ENCODE data around the gene EDC4. TPM values are rescaled to one million over a fixed set of nuclear protein-coding genes. Genes with fewer than 3 reads are reported as not detected.
A peak's percentile ranks its signal among the peaks of the same experiment; 100 is the strongest.

Gene EDC4
- total and polyA plus RNA-seq, 2 of the 13 experiments (the other 11 are each of a cell fraction or from before 2014, with no cell fraction given), result 51.4 to 59.1 TPM

GRCh38 chr16:67883146-67883871 lies 10.5 kb downstream of the EDC4 start (continued):
- TF ChIP-seq CTCF (CRISPR knock-in tag; IDR thresholded peaks at IDR 0.05) (no peak), CEBPB (IDR thresholded peaks at IDR 0.05; ENCODE audit: borderline replicate concordance, low read depth, low read length) (no peak), ZNF292 (CRISPR knock-in tag; IDR thresholded peaks at IDR 0.05; ENCODE audit: borderline replicate concordance, low read depth) (no peak), U2AF1 (optimal IDR thresholded peaks at IDR 0.05; ENCODE audit: low read depth, low read length) (no peak), ZHX2 (IDR thresholded peaks at IDR 0.05; ENCODE audit: low read depth) (no peak), ZHX2 (CRISPR knock-in tag; IDR thresholded peaks at IDR 0.05; ENCODE audit: borderline replicate concordance) (no peak), PRDM15 (CRISPR knock-in tag; IDR thresholded peaks at IDR 0.05) (no peak), ZNF460 (CRISPR knock-in tag; IDR thresholded peaks at IDR 0.05; ENCODE audit: borderline replicate concordance) (no peak), SNAI1 (CRISPR knock-in tag; IDR thresholded peaks at IDR 0.05; ENCODE audit: borderline replicate concordance) (no peak), DNMT1 (CRISPR knock-in tag; IDR thresholded peaks at IDR 0.05) (no peak), HNF4A (CRISPR knock-in tag; IDR thresholded peaks at IDR 0.05) (0 out of 2 replicates have a peak, but pooled peaks have one; percentile 8)
- TF ChIP-seq, protein P1, sequence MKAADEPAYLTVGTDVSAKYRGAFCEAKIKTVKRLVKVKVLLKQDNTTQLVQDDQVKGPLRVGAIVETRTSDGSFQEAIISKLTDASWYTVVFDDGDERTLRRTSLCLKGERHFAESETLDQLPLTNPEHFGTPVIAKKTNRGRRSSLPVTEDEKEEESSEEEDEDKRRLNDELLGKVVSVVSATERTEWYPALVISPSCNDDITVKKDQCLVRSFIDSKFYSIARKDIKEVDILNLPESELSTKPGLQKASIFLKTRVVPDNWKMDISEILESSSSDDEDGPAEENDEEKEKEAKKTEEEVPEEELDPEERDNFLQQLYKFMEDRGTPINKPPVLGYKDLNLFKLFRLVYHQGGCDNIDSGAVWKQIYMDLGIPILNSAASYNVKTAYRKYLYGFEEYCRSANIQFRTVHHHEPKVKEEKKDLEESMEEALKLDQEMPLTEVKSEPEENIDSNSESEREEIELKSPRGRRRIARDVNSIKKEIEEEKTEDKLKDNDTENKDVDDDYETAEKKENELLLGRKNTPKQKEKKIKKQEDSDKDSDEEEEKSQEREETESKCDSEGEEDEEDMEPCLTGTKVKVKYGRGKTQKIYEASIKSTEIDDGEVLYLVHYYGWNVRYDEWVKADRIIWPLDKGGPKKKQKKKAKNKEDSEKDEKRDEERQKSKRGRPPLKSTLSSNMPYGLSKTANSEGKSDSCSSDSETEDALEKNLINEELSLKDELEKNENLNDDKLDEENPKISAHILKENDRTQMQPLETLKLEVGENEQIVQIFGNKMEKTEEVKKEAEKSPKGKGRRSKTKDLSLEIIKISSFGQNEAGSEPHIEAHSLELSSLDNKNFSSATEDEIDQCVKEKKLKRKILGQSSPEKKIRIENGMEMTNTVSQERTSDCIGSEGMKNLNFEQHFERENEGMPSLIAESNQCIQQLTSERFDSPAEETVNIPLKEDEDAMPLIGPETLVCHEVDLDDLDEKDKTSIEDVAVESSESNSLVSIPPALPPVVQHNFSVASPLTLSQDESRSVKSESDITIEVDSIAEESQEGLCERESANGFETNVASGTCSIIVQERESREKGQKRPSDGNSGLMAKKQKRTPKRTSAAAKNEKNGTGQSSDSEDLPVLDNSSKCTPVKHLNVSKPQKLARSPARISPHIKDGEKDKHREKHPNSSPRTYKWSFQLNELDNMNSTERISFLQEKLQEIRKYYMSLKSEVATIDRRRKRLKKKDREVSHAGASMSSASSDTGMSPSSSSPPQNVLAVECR (CRISPR knock-in tag; IDR thresholded peaks at IDR 0.05; ENCODE audit: borderline replicate concordance), result peak; percentile 22; the same call in 1 of the 2 replicates
